ENCODE results near the gene UBE2G1. TPM values are rescaled to one million over a fixed set of nuclear protein-coding genes. Genes with fewer than 3 reads are reported as not detected.

The UBE2G1 gene
- total RNA-seq, 3 donors from 2014 or later = 71.3 to 73.0 (median 72.2) TPM

DNA sequence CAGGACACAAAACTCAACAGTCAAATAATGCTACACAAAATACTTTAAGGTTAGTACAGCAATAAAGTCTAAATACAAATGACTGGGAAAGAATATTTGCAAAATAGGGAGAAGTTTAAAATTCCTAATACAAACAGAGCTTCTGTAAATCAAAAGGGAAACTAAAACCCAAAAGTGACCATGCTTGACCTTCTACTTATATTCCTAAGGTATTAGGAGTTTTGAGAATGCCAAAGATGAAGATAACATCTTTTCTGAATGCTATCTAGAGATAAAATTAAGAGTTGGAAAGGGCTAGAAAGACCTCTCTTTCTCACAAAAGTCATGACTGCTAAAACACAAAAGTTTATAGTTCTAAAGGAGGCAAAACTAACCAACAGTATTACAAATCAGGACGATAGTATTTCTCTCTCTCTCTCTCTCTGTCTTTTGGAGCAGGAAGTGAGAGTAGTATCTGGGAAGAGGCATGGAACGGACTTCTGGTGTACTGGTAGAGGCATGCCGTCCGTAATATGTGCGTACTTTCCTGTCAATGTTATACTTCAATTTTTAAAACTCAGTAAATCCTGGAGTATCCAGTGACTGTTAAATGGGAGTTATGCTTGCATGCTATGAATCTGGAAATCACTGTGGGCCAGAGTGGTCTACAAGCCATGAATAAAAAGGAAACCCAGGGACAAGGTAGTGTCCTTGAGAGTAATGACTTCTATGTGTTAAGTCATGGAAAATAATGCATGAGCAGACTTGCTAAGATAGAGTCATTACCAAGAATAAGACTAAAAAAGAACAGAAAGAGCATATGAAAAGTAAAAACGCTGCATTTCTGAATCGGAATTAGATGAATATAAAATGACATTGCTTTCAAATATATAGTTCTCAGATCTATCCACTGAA is 53.0 kb downstream of the UBE2G1 start:
- H3K27me3 Mint-ChIP-seq (ENCODE audit: low read depth) = no peaks in the 10 kb centered on the region
- no peak for ATAC-seq
- DNase-seq = no peak
- no peak overlapping the region for H3K4me3 Mint-ChIP-seq
- peaks cover 72% of the 10 kb centered on the region for H3K4me1 Mint-ChIP-seq (ENCODE audit: low read depth)
- no peaks in the 10 kb centered on the region for H3K9me3 Mint-ChIP-seq
- H3K36me3 Mint-ChIP-seq (ENCODE audit: insufficient read depth) = no peaks in the 10 kb centered on the region

DNA sequence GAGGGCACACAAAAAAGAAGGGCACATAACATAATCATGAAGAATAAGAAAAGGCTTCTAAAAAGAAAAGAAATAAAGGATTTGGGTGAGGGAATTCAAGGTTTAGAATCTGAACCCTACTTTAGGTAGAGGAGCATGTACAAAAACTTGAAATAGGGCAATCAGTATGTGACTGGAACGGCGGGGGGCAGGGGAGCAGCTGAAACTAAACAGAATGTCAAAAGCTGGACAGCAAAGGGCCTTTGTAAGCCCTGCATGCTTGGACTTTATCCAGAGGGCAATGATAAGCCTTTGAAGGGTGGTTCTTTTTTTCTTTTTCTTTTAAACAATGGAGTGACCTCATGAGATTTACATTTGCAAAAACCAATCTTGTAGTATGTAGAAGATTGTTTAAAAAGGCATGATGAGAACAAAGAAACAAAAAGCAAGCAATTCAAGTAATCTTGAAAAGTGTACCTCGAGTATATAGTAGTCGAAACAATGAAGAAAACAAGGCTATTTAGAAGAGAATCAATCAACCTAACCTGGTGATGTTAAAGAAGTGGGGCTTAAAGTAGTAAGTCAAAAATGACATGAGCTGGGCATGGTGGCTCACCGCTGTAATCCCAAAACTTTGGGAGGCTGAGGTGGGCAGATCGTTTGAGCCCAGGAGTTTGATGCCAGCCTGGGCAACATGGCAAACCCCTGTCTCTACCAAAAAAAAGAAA is 56.0 kb downstream of the UBE2G1 start:
- H3K4me1 Mint-ChIP-seq (ENCODE audit: low read depth) = peaks cover 66% of the 10 kb centered on the region
- H3K36me3 Mint-ChIP-seq (ENCODE audit: insufficient read depth) = peaks cover 4% of the 10 kb centered on the region
- ATAC-seq = no peak
- H3K4me3 Mint-ChIP-seq = no peak overlapping the region
- no peaks in the 10 kb centered on the region for H3K27me3 Mint-ChIP-seq (ENCODE audit: low read depth)
- DNase-seq = no peak
- H3K9me3 Mint-ChIP-seq = no peaks in the 10 kb centered on the region

DNA sequence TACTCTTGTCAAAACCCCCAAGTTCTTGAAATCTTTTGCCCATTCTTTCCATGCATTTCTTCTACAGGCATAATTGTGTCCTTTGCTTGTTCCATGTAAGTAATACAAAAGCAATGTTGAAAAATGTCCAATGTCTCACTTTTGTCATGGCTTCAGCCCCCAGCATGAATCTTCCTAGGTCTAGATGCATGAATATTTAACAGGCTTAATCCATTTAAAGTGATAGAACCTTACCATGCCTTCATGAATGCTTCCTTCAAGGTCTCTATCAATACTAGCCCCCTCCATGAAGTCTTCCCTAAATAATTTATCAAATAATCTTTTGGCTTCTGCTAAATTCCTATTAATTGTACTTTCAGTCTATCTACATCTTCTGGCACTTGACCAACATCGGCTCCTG is 56.6 kb downstream of the UBE2G1 start:
- Mint-ChIP-seq H3K27me3 (ENCODE audit: low read depth) (no peaks in the 10 kb centered on the region), H3K9me3 (no peaks in the 10 kb centered on the region), H3K36me3 (ENCODE audit: insufficient read depth) (peaks cover 6% of the 10 kb centered on the region), H3K4me3 (no peak overlapping the region), H3K4me1 (ENCODE audit: low read depth) (peaks cover 67% of the 10 kb centered on the region)
- ATAC-seq (no peak), DNase-seq (no peak)

DNA sequence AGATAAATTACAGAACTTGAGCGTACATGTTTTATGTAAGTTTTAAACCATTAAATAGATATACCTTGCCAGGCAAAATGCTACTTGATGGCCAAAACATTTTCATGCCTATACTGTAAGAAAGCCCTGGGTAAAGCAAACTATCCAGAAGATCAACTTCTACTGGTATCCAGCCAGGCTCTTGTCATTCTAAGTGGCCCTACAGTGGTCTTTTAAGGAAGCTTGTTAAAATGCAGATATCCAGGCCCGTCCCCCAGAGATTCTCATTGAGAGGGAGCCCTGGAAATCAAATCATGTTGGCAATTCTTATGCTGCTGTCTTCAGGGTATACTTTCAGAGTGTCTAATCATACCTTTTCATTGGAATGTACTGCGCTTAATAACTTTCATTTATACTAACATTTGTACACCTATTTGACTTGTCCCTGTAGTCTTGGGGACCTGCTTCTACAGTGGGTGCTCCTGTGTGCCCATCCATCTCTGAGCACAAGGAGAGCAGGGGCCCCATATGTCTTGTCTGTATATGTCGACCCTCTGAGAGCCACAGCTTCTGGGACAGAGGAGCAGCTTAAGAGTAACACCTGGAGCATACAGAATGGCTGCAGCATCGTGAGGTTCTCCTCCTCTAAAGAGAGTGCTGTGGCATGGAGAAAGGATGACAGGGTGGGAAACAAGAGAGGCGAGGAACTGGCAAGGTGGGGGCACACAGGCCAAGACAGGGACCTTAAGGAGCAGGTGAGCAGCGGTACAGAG is 59.1 kb downstream of the UBE2G1 start:
- H3K4me1 Mint-ChIP-seq (ENCODE audit: low read depth) = peaks cover 44% of the 10 kb centered on the region
- H3K27me3 Mint-ChIP-seq (ENCODE audit: low read depth) = no peaks in the 10 kb centered on the region
- ATAC-seq = no peak
- no peaks in the 10 kb centered on the region for H3K9me3 Mint-ChIP-seq
- DNase-seq = no peak
- H3K4me3 Mint-ChIP-seq = peak overlapping the region; percentile 17
- peaks cover 6% of the 10 kb centered on the region for H3K36me3 Mint-ChIP-seq (ENCODE audit: insufficient read depth)

DNA sequence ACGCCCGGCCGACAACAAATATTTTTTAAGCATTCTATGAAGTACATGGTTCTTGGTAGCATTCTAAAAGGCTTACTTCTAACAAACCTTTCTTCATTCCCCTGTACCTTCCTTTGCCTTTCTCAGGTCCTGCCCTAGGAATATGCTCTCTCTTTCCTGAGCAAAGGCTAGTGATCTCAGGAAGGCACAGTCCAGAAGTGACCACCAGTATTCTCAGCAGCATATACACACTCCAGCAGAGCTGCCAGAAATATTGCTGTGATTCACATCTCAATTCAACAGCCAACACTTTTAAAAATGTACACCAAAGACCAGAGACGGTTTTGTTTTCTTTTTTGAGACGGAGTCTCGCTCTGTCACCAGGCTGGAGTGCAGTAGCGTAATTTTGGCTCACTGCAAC is 61.3 kb downstream of the UBE2G1 start:
- DNase-seq (no peak), ATAC-seq (no peak)
- Mint-ChIP-seq H3K9me3 (no peaks in the 10 kb centered on the region), H3K4me1 (ENCODE audit: low read depth) (peaks cover 26% of the 10 kb centered on the region), H3K4me3 (no peak overlapping the region), H3K36me3 (ENCODE audit: insufficient read depth) (peaks cover 14% of the 10 kb centered on the region), H3K27me3 (ENCODE audit: low read depth) (no peaks in the 10 kb centered on the region)

DNA sequence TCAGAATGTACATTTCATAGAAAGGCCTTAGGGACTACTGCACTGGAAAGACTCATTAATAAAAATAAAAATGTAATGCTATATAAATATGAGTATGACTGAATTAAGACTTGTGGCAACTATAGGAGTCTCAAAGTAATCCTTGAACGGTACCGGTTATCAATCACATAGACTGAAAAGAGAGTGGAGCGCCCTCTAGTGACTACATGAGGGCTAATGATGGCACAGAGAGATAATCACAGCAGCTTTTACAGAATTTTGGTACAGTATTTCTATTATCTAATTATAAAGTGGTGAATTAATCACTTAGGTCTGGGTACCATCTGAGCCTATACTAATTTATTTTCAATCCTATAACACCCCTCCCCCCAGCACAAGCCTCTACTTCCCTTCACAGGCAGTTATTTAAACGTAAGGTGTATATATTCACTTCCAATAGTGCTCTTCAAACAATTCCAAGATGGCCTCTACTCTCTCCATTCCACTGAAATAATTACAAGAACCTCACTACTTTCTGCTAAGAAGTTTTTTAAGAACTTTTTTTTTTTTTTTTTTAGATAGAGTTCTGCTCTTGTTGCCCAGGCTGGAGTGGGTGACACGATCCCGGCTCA is 62.0 kb downstream of the UBE2G1 start:
- ATAC-seq (peak; percentile 66 to 78), DNase-seq (peak; percentile 53)

DNA sequence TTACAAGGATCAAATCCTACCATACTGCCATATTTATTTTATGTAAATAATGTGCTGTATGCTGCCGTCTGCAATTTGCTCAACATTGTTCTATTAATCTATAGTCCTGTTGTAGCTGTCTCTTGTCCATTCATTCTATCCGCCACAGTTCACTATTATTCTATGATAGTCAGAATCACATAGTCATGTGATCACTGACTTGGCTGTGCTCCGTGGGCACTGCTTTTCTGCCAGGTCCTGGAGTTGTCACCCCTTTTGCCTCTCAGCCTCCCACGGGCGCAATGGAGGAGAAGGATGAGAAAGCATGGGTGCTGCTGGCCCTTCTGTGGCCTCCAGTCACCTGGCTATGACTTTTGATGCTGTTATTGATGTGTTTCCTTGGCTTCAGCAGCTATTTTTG is 65.4 kb downstream of the UBE2G1 start:
- Mint-ChIP-seq H3K4me1 (ENCODE audit: low read depth) (peaks cover 7% of the 10 kb centered on the region), H3K36me3 (ENCODE audit: insufficient read depth) (peaks cover 12% of the 10 kb centered on the region), H3K27me3 (ENCODE audit: low read depth) (no peaks in the 10 kb centered on the region), H3K4me3 (no peak overlapping the region), H3K9me3 (no peaks in the 10 kb centered on the region)
- DNase-seq (no peak), ATAC-seq (no peak)

More for the DNA sequence above, 62.0 kb downstream of the UBE2G1 start:
- H3K36me3 Mint-ChIP-seq (ENCODE audit: insufficient read depth) = peaks cover 14% of the 10 kb centered on the region
- no peaks in the 10 kb centered on the region for H3K27me3 Mint-ChIP-seq (ENCODE audit: low read depth)
- no peak overlapping the region for H3K4me3 Mint-ChIP-seq
- H3K4me1 Mint-ChIP-seq (ENCODE audit: low read depth) = peaks cover 19% of the 10 kb centered on the region
- no peaks in the 10 kb centered on the region for H3K9me3 Mint-ChIP-seq

DNA sequence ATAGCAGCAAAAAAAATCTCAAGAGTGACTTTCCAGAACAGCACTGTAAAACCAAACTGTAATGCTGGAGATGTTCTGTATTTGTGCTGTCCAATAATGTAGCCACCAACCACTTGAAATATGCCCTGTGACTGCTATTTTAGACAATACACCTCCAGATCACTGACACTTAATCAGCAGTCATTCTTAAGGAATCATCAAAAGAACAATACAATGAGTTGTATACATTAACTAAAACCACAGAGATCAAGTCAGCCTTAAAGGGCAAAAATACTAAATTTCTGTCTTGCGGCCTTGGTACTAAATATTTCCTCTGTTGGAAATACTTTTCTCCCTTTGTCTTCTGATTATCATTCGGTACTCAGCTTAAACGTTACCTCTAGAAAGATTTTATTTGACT is 69.1 kb downstream of the UBE2G1 start:
- no peak for DNase-seq
- no peak for ATAC-seq
- peaks cover 17% of the 10 kb centered on the region for H3K36me3 Mint-ChIP-seq (ENCODE audit: insufficient read depth)
- H3K9me3 Mint-ChIP-seq = no peaks in the 10 kb centered on the region
- H3K4me1 Mint-ChIP-seq (ENCODE audit: low read depth) = peaks cover 6% of the 10 kb centered on the region
- no peak overlapping the region for H3K4me3 Mint-ChIP-seq
- no peaks in the 10 kb centered on the region for H3K27me3 Mint-ChIP-seq (ENCODE audit: low read depth)

DNA sequence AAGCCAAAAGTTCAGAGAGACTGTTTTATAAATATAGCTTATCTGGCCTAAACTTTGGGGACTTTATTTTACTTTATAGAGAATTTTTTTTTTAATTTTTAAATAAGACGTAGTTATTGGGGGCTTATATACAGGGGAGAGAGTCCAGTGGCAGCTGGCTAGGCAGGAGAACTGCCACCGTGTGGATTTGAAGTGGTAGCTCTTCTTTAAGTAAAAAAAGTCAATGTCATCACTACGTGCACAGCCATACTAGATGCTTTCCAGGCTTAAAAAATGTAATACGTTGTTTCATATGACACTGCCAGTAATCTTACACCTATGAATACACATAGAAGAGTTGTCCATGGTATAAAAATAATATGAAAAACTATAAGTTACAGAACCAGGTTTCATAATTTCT is 70.8 kb downstream of the UBE2G1 start:
- Mint-ChIP-seq H3K36me3 (ENCODE audit: insufficient read depth) (peaks cover 10% of the 10 kb centered on the region), H3K9me3 (no peaks in the 10 kb centered on the region), H3K4me3 (no peak overlapping the region), H3K4me1 (ENCODE audit: low read depth) (peaks cover 6% of the 10 kb centered on the region), H3K27me3 (ENCODE audit: low read depth) (no peaks in the 10 kb centered on the region)
- ATAC-seq (no peak), DNase-seq (no peak)

DNA sequence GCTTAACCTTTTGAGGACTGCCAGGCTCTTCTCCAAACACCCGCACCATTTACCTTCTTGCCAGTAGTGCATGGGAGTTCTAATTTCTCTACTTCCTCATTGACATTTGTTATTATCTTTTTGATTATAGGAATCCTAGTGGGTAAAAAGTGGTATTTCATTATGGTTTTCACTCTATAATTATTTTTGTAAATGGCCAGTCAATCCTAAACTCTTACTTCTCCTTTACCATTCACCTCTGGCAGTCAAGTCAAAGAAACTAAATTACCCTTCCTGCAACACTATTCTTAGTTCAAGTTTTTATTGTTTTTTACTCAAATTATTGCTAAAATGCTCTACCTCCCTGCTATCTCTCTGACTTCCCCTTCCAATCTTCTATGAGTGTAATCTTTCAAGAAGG is 72.9 kb downstream of the UBE2G1 start:
- peaks cover 6% of the 10 kb centered on the region for H3K4me1 Mint-ChIP-seq (ENCODE audit: low read depth)
- ATAC-seq = no peak
- DNase-seq = no peak
- H3K9me3 Mint-ChIP-seq = no peaks in the 10 kb centered on the region
- H3K36me3 Mint-ChIP-seq (ENCODE audit: insufficient read depth) = peaks cover 15% of the 10 kb centered on the region
- no peak overlapping the region for H3K4me3 Mint-ChIP-seq
- H3K27me3 Mint-ChIP-seq (ENCODE audit: low read depth) = no peaks in the 10 kb centered on the region

DNA sequence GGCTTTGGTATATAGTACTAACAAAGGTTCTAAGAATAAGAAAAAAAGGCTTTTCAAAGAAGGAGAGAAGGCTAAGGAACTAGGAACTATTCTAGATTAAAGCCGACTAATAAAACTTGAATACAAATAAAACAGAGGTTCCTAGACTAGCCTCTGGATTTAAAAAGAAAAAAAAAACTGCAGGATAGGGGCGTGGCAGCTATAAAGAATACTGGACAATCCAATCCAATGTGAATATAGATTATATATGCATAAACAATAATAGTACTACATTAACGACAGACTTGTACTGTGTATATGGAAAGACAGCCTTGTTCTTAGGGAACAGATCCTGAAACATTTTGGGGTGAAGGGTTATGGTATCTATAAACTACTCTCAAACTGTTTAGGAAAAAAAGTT is 78.8 kb downstream of the UBE2G1 start:
- no peaks in the 10 kb centered on the region for H3K27me3 Mint-ChIP-seq (ENCODE audit: low read depth)
- H3K9me3 Mint-ChIP-seq = no peaks in the 10 kb centered on the region
- H3K4me3 Mint-ChIP-seq = no peak overlapping the region
- ATAC-seq (no peak), DNase-seq (no peak)
- peaks cover 1% of the 10 kb centered on the region for H3K4me1 Mint-ChIP-seq (ENCODE audit: low read depth)
- peaks cover 13% of the 10 kb centered on the region for H3K36me3 Mint-ChIP-seq (ENCODE audit: insufficient read depth)

DNA sequence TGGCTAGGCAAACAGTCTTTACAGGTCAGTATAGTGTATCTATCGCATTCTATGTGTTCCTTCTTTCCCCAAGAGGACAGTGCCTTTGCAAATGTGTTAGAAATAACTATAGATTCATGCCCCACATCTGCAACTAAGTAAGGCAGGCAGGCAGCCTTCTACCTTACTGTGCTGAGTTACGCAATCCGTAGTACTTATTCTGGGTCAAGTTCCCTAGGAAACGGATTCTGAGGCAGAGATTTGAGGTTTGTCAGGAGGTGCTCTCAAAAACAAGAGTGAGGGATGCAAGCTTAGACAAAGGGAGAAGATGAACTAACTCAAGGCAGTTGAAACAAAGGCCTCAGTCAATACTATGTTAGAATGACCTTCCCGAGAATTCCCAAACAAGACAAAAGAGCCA is 90.0 kb downstream of the UBE2G1 start:
- ATAC-seq (no peak), DNase-seq (no peak)
- Mint-ChIP-seq H3K9me3 (no peaks in the 10 kb centered on the region), H3K4me1 (ENCODE audit: low read depth) (peaks cover 1% of the 10 kb centered on the region), H3K27me3 (ENCODE audit: low read depth) (no peaks in the 10 kb centered on the region), H3K4me3 (no peak overlapping the region), H3K36me3 (ENCODE audit: insufficient read depth) (peaks cover 22% of the 10 kb centered on the region)

DNA sequence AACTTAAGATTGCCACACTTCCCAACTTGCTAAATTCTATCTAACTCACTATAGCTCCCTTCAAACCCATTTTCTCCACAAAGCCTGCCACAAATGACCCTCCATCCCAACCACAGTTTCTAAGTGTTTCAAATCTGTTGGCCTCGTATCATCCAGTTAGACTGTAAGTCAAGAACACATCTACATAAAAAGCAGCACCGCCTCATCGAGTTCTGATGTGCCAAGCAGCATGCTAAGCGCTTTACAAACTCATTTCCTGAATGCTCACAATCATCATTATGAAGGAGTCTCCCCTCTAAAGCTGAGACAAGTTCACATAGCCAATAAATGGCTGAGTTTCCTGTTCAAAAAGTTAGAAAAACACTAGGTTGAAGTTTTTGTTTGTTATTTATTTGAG is 93.5 kb downstream of the UBE2G1 start:
- H3K4me1 Mint-ChIP-seq (ENCODE audit: low read depth) = no peaks in the 10 kb centered on the region
- no peaks in the 10 kb centered on the region for H3K27me3 Mint-ChIP-seq (ENCODE audit: low read depth)
- DNase-seq (no peak), ATAC-seq (no peak)
- no peak overlapping the region for H3K4me3 Mint-ChIP-seq
- peaks cover 21% of the 10 kb centered on the region for H3K36me3 Mint-ChIP-seq (ENCODE audit: insufficient read depth)
- H3K9me3 Mint-ChIP-seq = no peaks in the 10 kb centered on the region
